Peyer's patch (tissue), 4 donors: ENCODE results near the gene IL1RL2.

Experiments
- POLR2A ChIP-seq, 2 donors: fragments of 450-650 bp; IDR thresholded peaks; one replicate each; pipeline ENCODE4 v1.5.1; 2017; ENCODE audit warnings: antibody characterized with exemption in 2 of 2, mild to moderate bottlenecking in 2 of 2, moderate library complexity in 2 of 2
- TF ChIP-seq, protein P1 (sequence below), 6 experiments: fragments of 450-650 bp in 4 of 6; fragments of 200-600 bp in 2 of 6; sonication (generic) in 1 of 6; IDR thresholded peaks; one replicate each; pipeline ENCODE4 v1.5.1; 2017 to 2019; ENCODE audit warnings: antibody characterized with exemption in 6 of 6, mild to moderate bottlenecking in 3 of 6, moderate library complexity in 1 of 6

DNA sequence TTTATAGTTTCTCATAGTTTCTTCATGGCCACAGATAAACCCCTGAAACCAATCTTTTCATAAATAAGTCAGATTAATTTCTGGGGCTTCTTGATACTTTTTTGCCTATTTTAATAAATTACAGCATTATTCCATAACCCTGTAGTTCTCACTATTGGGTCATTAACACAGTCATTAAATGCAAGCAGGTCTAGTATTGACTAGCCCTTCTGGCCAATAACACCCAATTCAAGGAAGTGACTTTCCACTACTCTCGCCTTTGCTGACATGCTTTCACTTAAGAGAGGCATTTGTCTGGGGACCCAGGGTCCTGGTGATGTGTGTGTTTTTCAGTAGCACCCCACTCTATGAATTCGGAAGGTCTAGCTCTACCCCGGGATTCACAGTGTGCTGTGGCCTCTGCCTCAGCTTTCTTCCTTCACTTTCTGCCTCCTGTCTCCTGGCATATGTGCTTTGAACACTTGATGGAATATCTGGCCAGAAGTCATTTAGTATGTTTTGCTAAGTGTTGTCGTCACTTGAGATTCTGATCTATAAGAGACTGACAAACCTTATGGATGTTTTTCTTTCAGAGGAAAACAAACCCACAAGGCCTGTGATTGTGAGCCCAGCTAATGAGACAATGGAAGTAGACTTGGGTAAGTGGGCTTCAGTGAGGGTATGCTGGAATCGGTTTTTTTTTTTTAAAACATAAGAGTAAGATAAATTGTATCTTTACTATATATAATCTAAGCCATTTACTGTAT is 18.6 kb upstream of the IL1RL2 start:
- no peak for TF ChIP-seq POLR2A (IDR thresholded peaks at IDR 0.05)
- TF ChIP-seq, protein P1, sequence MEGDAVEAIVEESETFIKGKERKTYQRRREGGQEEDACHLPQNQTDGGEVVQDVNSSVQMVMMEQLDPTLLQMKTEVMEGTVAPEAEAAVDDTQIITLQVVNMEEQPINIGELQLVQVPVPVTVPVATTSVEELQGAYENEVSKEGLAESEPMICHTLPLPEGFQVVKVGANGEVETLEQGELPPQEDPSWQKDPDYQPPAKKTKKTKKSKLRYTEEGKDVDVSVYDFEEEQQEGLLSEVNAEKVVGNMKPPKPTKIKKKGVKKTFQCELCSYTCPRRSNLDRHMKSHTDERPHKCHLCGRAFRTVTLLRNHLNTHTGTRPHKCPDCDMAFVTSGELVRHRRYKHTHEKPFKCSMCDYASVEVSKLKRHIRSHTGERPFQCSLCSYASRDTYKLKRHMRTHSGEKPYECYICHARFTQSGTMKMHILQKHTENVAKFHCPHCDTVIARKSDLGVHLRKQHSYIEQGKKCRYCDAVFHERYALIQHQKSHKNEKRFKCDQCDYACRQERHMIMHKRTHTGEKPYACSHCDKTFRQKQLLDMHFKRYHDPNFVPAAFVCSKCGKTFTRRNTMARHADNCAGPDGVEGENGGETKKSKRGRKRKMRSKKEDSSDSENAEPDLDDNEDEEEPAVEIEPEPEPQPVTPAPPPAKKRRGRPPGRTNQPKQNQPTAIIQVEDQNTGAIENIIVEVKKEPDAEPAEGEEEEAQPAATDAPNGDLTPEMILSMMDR (IDR thresholded peaks at IDR 0.05), result no peak
